Colonic mucosa (tissue), 4 donors: ENCODE measurements around the gene NSG1. TPM values are rescaled to one million over a fixed set of nuclear protein-coding genes. Genes with fewer than 3 reads are reported as not detected.

Experiments
- DNase-seq: peaks from one replicate; pipeline ENCODE4 v3.0.0-alpha.2; 2020
- H3K27ac ChIP-seq: fragments of 200-600 bp; one replicate; pipeline ENCODE4 v1.8.0; 2021
- H3K27me3 ChIP-seq: fragments of 200-600 bp; one replicate; pipeline ENCODE4 v1.8.0; 2021
- H3K36me3 ChIP-seq: fragments of 200-600 bp; one replicate; pipeline ENCODE4 v1.8.0; 2021
- H3K4me1 ChIP-seq: fragments of 200-600 bp; one replicate; pipeline ENCODE4 v1.8.0; 2021; ENCODE audit warnings: mild to moderate bottlenecking
- H3K4me3 ChIP-seq: fragments of 200-600 bp; one replicate; pipeline ENCODE4 v1.8.0; 2021
- H3K9ac ChIP-seq, 2 donors: one replicate each; pipeline ENCODE4 v1.7.0; 2013; ENCODE audit warnings: control low read depth in 2 of 2, low read depth in 2 of 2, low read length in 2 of 2
- H3K9me3 ChIP-seq: fragments of 200-600 bp; one replicate; pipeline ENCODE4 v1.8.0; 2021
- intact Hi-C: fragments of 100-400 bp; cut with DNase I; formaldehyde crosslinking; loops from one replicate; pipeline ENCODE4 v1.14.1; 2022
- total RNA-seq, 2 donors: library from RNA; stranded (reverse); fragmentation: NEBNext Ultra II Directional in 1 of 2; extraction: Animal tissue kit (Norgen Biotek cat#: 25700) in 1 of 2; gene quantifications; one replicate each; pipeline ENCODE4 v1.2.1, GENCODE V29; 2021
- TF ChIP-seq, protein P1 (sequence below): fragments of 200-600 bp; IDR thresholded peaks from one replicate; pipeline ENCODE4 v1.8.0; 2022; ENCODE audit warnings: antibody characterized with exemption, mild to moderate bottlenecking
- donor health status: healthy.
- donor health status: DM: no; HTN: no; CAD: no.
- donor health status: DM: no; HTN: no; CAD: no.

The NSG1 gene
- total RNA-seq, 2 donors from 2014 or later = 2.4 to 5.9 TPM

DNA sequence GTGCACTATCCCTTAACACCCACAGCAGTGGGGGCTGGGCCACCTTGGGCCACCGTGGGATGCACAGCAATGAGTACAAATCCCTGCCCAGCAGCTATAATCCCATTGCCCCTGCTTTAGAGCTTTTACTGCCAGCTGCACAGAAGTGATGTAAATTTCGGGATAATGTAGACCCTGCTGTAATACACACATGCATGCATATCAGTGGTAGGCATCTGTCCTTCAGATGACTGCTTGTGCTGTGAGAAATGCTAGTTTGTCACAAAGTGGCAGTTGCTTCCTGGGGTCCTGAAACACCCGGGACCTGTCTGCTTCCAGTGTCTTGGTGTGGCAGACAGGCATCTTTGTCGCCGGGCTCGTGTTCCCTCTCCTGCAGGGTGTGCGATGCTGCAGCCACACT lies 14.1 kb downstream of the NSG1 start:
- H3K9me3 ChIP-seq = no peaks in the 10 kb centered on the region
- no peaks in the 10 kb centered on the region for H3K27me3 ChIP-seq
- H3K36me3 ChIP-seq = no peaks in the 10 kb centered on the region
- no peak overlapping the region for H3K9ac ChIP-seq
- DNase-seq = no peak
- intact Hi-C loops = no loop called here
- TF ChIP-seq, protein P1, sequence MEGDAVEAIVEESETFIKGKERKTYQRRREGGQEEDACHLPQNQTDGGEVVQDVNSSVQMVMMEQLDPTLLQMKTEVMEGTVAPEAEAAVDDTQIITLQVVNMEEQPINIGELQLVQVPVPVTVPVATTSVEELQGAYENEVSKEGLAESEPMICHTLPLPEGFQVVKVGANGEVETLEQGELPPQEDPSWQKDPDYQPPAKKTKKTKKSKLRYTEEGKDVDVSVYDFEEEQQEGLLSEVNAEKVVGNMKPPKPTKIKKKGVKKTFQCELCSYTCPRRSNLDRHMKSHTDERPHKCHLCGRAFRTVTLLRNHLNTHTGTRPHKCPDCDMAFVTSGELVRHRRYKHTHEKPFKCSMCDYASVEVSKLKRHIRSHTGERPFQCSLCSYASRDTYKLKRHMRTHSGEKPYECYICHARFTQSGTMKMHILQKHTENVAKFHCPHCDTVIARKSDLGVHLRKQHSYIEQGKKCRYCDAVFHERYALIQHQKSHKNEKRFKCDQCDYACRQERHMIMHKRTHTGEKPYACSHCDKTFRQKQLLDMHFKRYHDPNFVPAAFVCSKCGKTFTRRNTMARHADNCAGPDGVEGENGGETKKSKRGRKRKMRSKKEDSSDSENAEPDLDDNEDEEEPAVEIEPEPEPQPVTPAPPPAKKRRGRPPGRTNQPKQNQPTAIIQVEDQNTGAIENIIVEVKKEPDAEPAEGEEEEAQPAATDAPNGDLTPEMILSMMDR = no peak
- no peak overlapping the region for H3K4me3 ChIP-seq
- no peak overlapping the region for H3K27ac ChIP-seq
- H3K4me1 ChIP-seq = no peaks in the 10 kb centered on the region

DNA sequence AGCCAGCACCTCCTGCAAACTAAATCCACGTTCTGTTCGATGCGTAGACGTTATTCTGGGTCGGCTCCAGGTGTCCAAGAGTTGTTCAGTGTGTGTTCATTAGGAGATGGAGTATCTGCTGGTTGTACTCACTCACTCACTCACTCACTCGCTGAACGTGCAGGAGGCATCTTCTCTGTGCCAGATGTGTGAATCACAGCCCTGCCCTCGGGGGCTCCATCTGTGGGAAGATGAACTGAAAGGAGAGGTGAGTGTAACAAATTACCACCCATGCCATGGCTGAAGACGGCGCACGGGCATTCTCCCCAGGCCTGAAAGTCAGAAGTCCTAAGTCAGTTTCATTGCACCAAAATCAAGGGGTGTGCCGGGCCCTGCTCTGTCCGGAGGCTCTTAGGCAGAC lies 16.1 kb downstream of the NSG1 start:
- DNase-seq = no peak
- Histone ChIP-seq H3K27ac (no peak overlapping the region), H3K36me3 (no peaks in the 10 kb centered on the region), H3K4me1 (no peaks in the 10 kb centered on the region), H3K9me3 (no peaks in the 10 kb centered on the region), H3K4me3 (no peak overlapping the region), H3K27me3 (no peaks in the 10 kb centered on the region), H3K9ac (no peak overlapping the region)
- intact Hi-C loops = no loop called here
- TF ChIP-seq, protein P1 = no peak

DNA sequence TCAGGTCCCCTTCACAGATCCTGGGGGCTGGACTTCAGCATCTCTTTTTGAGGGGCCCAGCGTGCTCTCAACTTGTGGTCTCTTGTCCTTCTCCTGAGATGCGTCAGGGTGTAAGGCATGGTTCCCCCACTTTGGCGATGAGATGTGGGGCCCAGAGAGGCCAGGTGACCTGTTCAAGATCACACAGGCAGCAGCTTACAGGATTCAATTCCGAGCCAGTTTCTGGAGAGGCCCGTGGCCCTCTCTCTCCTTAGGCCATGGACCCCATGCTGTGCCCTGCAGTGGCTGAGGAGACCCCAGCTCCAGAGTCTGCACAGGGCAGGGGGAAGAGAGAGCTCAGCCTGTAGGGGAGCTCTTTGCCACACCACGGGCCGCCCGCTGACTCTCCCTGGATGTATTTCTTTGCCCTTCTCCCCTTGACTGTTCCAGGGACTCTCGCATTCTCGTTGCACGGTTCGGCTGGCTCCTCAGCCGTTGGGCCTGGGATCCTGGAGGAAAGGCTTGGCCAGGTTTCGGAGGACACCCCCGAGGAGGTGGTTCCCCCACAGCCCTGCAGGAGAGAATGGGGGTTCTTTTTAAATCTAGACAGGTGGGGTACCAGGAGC lies 18.6 kb downstream of the NSG1 start:
- H3K4me3 ChIP-seq = no peak overlapping the region
- H3K9ac ChIP-seq = no peak overlapping the region
- intact Hi-C loops = no loop called here
- no peaks in the 10 kb centered on the region for H3K4me1 ChIP-seq
- no peak overlapping the region for H3K27ac ChIP-seq
- DNase-seq = no peak
- no peaks in the 10 kb centered on the region for H3K27me3 ChIP-seq
- TF ChIP-seq, protein P1 = no peak
- H3K9me3 ChIP-seq = no peaks in the 10 kb centered on the region
- H3K36me3 ChIP-seq = no peaks in the 10 kb centered on the region

DNA sequence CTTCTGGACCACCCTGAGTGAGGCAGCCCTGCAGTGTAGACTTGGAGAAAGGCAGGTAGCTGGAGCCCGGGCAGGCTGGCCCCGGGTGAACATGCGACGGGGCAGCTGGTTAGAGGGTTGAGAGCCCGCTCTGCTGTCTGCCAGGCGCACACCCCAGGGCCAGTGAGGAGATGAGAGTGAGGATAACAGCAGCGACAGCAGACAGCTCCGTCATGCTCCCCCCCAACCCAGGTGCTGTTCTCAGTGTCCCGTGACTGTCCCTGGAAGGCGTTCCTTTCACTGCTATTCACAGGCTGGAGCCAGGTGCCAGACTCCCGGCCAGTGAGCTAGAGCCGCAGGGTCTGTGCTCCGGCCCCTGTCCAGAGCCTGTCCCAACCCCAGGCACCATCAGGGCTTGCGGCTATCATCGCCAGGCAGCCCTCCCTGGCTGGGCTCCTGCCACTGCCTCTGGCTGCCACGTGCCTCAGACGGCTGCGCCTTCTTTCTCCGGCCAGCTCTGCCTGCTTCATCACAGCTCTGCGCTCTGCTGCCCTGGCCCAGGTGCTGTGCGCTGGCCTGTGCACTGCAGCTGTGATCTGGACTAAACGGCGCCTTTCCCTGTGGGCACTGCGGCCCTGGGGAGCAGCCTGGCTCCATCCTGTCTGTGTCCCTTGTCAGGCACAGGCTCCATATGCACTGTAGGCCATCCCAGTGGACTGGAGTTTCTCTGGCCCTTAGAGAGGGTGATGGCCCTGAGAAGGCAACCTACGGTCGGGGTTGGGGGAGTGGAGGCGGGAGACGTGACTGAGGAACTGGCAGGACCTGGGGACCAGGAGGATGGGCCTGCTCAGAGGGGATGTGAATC lies 19.8 kb downstream of the NSG1 start:
- no peak for DNase-seq
- intact Hi-C loops = no loop called here
- Histone ChIP-seq H3K27ac (no peak overlapping the region), H3K9me3 (no peaks in the 10 kb centered on the region), H3K36me3 (no peaks in the 10 kb centered on the region), H3K27me3 (no peaks in the 10 kb centered on the region), H3K4me3 (no peak overlapping the region), H3K4me1 (no peaks in the 10 kb centered on the region), H3K9ac (no peak overlapping the region)
- TF ChIP-seq, protein P1 = no peak

DNA sequence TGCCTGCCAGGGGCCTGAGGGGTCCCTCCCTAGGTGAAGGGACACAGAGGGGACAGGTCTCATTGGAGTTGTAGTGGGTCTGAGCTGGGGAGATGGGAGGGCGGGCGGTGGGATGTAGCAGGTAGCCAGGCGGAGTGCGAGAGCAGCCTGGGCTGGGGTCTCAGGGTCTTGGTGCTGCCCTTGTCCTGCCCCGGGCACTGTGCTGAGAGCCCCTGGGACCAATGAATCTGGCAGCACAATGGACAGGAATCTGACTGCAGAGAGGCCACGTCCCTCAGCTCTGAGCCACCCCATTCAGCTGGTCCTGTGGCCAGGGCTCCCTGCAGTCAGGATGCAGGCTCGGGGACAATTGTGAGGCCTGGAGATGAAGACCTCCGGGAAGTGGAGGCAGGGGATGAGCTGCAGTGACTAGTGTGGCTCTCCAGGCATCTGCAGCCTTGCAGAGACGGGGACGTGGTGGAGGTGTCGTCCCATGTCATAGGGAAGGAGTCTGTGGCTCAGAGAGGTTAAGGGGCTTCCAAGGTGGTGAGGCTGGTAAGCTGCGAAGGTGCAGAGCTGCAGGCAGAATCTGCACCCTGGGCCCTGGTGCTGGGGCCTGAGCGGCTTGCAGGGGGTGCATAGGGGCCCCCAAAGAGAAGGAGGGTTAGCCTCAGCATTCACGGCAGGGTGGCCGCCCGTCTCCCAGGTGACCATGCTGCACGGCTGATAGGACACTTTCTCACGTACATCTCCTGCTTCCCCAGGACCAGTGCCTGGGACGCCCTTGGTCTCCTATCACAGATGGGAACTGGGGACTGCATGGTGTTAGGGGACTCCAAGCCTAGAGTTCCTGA lies 20.6 kb downstream of the NSG1 start:
- Histone ChIP-seq H3K27ac (no peak overlapping the region), H3K27me3 (no peaks in the 10 kb centered on the region), H3K4me1 (no peaks in the 10 kb centered on the region), H3K4me3 (no peak overlapping the region), H3K9me3 (no peaks in the 10 kb centered on the region), H3K9ac (no peak overlapping the region), H3K36me3 (no peaks in the 10 kb centered on the region)
- intact Hi-C loops = no loop called here
- TF ChIP-seq, protein P1 = no peak
- no peak for DNase-seq
